Glomerular visceral epithelial cell (primary cell): ENCODE data around the gene TEAD1.
A peak's percentile ranks its signal among the peaks of the same experiment; 100 is the strongest.

Source experiments
- DNase-seq: peaks from one replicate; pipeline ENCODE4 v3.0.0-alpha.2; 2016; ENCODE audit errors: extremely low spot score

Gene TEAD1

DNA sequence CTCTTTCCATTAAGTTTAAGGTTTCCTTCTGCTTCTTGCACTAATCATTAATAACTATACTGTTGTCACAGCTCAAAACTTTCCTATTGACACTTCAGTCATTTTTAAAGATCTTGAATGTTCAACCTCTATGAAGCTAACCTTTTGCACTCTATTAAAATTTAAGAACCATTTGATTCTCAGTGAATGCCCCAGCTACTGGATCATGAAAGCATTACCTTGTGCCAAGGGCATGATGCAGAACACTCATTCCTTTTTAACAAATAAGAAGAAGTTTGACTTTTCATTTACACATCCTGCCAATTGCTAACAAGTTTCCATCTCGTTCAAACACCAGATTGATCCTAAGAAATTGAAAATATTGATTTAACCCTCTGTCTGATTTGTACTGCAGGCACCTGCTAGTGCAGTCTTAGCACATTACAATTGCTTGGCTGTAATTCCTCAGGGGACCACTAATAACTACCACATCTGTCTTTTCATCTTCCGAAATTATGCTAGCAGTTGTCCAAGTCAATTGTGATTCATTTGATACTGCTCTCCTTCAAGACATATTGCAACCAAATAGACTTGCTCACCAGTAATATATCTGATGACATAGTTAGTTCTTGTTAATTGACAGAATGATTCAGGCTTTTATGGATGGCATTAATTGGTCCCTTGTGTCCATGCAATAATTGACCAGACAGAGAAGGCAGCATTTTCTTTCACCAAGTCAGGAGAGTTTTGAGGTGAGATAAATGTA is 158.4 kb downstream of the TEAD1 start:
- no peak for DNase-seq

DNA sequence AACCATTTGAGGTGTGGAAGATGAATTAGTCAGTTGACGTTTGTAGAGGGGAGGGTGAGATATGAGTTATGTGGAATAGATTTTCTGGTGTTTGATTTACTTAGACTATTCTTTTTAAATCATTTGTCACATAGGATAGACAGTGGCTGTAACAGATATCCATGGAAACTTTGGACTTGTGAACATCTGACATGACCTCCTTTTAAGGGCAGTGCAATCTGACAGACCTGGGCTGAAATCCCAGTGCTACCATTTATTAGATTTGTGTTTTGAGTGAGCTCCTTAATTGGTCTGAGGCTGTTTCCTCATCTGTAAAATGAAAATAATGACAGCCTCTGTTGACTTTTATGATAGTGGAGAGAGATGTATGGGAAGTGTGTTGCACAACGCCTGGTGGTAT is 159.9 kb downstream of the TEAD1 start:
- DNase-seq, result no peak

DNA sequence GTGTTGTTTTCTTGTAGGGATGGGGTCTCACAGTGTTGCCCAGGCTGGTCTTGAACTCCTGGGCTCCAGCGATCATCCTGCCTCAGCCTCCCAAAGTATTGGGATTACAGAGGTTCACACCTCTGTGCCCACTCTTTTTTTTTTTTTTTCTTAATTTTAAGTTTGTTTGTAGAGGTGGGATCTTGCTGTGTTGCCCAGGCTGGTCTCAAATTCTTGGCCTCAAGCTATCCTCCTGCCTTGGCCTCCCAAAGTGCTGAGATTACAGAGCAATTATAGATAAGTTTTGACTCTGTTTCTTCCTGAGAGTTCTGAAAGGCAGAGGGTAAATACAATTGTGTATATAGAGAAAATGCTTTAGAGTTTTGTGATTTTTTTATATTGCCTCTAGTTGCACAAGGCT is 160.4 kb downstream of the TEAD1 start:
- DNase-seq, result no peak

DNA sequence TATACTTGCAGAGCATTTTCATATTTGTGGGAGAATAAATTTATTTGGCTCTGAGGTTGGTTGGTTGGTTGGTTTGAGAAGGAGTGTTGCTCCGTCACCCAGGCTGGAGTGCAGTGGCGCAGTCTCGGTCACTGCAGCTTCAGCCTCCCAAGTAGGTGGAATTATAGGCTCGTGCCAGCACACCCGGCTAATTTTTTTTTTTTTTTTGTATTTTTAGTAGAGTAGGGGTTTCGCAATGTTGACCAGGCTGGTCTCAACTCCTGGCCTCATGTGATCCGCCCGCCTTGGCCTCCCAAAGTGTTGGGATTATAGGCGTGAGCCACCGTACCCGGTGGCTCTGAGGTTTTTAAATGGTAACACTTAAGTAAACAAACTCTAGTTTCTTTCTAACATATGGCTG is 161.1 kb downstream of the TEAD1 start:
- DNase-seq, result no peak

DNA sequence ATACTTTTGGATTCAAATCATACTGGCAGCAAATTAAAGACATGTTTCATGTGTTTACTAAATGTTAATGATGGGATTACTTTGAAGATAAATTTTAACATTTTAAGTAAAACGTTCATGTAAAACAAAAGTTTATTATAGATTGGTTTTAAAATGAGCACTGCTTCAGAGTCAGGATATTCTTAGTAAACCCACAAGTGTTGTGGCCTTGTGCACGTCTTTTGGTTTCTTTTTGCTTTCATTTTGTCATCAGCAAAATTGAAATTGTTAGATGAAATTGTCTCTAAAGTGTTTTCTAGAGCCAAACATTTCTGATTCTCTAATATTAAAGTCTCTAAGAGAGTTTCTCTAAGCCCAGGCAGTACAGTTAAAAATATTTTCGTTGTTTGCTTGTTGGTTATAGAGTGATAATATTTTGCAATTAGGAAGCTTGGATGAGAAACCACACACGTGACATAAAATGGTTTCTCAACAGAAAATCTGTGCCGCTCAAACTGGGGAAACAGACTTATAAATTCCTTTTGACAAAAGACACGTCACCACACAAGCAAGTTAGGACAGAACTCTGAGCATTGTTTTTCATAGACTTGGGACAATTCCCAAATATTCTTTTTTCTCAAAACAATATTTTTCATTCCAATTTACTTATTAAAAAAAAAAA is 164.4 kb downstream of the TEAD1 start:
- DNase-seq, result no peak

DNA sequence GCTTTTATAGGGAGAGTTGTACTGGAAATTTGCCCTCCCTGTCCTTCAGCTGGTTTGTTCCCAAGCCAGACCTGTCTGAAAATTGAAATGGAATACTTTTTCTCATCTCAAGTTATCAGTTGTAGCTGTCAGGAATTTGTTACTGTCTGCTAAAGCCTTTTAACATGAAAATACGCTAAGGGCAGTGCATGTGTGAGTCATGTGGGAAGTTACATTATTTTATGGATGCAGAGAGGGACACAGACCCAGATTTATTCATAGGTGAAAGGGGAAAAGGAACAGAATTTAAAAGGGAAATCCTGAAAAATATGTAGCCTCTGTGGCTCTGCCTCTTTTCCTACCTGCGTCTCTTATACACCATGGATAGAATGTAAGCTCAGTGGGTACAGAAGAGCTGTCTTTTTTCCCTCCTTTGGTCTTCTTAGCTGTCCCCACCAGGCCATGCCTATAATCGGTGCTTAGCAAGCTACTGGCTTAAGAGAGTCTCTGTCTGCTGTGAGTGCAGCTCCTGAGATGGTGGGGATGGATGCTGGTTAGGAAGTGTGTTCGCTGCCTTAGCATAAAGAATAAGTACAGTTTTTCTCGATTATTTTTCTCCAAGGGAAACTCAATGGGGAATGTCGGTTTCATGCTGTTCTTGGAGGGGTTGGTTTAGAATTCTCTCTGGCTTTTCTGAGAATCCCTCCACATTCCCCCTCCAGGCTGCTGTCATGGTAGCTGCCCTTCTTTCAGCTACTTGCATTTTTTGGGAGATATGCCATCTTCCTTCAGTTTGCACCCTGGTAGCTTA is 166.8 kb downstream of the TEAD1 start:
- DNase-seq, result no peak

DNA sequence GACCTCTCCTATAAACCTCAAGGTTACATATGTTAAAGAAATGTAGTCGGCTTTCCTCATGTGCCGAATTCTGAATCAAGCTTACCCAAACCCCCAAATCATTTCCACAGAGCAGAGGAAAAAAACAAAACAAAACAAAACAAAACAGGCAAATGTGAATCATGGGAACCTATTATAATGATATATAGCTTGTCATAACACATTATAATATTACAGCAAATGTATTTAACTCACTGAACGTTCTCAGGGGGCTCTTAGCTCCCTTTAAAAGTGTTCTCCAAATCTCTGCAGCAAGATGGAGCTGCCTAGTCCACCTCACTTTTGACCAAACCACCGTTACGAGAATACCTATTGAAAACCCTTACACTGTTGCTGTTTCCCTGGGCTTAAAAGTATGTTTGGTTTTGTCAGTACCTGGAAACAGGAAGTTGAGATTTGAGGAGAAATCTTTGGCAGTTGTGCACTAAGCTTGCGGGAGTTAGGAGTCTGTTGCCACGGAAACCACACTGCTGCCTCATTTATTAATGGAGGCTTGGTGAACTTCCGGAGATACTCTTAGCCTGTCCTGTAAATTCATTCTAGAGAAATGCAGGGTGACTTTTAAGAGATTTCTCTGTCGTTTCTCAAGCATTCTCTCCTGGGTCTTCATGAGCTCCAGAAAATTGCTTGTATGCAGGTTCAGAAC is 167.9 kb downstream of the TEAD1 start:
- peak; percentile 70 for DNase-seq

DNA sequence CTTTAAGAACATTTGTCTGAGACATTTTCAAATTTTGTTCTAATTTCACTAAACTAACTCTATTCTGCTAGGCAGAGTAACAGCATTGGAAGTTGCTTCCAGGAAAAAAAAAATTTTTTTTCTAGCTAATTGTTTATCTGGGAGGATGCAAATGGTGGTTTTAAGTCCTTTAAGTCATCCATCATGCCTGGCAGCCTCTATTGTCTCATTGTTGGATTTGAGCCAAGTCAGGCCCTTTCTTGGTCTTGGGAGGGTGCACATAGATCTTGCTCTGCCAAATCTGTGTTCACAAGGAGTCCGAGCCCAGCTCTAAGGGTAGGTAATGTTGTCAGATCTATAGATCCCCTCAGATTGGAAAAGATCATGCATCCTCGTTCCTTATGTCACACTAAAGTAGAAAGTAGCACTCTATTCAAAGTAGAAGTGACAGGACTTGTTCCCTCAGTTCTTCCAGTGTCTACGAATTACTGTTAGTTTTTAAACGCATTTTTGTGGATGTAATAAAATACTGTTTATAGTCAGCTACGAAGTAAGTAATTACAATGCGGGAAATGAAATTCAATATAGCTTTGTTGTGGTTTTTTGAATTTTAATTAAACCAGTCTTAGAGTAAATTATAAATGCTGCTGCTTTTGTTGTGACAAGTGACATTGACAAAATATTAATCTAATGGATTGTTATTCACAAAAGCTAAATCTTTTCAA is 168.9 kb downstream of the TEAD1 start:
- peak; percentile 71 for DNase-seq

DNA sequence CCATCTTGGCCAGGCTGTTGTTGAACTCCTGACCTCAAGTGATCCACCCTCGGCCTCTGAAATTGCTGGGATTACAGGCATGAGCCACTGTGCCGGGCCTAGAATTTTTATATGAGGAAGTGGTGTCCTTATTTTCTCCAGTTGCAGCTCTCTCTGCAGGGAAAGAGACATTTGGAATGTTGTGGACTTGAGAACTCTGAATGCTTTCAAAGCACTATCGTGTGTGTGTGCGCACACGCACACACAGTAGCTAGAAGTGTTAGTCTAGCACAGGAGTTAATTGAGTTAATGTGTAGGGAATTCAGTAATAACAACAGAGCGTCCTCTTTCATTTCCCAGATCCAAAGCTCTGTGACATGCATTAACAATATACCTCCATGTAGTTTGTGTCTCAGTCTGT is 170.9 kb downstream of the TEAD1 start:
- DNase-seq, result peak; percentile 28

DNA sequence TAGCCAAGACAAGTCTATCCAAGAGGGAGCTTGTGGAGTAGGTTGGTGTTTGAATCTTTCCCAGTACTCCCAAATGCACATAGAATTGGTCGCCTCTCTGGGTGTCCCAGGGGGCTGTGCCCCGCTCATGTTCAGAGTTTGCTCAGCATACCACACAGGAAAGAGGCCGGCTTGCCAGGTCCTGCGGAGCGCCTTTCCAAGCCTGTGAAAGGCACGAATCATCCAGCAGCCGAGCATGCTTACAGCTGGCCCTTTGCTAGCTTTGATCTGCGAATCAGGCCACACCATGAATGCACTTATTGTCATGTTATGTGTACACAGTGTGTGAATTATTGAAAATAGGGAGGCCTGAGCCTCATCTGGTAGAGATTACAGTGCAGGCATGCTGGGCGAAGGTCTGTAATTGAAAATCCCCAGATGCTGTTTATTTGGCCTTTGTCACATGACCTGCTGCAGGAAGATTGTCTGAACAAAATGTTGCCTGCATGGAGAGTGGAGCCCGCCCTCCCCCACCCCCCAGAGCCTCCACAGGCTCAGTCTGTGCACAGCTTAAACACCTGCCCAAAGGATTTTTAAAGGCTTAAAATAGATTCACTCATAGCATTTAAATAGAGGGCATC is 171.6 kb downstream of the TEAD1 start:
- no peak for DNase-seq

DNA sequence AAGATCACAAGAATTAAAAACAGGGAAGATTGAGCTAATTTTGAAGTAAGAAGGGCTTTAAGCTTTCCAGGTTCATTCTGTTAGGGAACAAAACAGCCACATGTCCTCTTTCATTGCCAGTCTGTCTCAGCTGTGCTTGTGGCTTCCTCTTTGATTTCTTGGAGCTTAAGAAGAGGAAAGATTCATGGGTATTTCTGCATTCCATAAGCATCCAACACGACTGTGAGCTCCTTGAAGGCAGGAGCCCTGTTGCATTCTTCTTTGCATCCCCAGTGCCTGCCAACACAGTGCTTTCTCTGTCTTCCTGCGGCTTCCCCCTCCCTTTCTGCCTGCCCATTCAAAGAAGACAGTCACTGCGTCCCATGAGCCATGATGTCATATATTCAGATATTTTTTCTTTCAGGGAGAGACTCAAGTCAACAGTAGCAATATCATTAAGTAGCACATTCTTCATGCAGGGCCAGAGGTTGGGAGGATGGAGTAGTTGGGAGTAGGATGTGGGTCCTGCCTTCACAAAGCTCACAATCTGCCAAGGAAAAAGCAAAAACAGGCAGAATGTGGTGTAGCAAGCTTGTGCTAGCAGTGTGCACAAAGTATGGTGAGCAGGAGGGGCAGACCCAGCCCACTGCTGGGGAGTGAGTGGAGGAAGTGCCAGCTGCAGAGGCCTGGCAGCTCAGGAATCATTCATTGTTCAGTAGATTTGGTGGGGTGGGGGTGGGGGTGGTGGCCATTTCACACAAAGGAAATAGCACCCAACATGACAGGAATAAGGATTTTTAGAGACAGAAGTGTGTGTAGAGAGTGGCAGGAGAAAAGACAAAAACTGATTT is 172.8 kb downstream of the TEAD1 start:
- DNase-seq, result no peak

DNA sequence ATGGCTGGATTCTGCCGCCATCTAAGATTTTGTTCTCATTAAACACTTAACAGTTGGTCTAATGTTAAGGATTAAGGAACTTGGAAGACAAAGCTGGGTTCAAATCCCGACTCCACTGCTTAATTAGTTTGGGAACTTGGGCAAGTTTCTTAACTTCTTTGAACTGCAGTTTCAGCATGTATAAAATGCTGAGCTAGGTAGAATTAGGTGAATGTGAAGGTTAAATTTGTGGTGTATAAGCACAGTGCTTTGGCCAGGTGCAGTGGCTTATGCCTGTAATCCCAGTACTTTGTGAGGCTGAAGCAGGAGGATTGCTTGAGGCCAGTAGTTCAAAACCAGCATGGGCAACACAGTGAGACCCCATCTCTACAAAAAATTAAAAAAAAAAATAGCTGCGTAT is 174.2 kb downstream of the TEAD1 start:
- no peak for DNase-seq

DNA sequence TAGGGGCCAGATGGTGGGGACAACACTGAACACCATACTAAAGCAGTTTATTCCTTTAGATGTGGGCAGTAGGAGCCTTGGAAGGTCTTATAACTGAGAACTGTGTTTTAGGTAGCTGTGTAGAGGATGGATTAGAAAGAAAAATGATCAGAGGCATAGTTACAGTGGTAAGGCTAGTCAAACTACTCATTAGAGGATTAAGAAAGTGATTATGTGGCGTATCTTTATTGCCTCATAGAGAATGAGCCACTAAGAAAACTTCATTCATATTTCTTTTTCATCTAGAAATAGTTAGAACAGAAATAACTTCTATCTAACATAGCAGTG is 179.1 kb downstream of the TEAD1 start:
- no peak for DNase-seq

DNA sequence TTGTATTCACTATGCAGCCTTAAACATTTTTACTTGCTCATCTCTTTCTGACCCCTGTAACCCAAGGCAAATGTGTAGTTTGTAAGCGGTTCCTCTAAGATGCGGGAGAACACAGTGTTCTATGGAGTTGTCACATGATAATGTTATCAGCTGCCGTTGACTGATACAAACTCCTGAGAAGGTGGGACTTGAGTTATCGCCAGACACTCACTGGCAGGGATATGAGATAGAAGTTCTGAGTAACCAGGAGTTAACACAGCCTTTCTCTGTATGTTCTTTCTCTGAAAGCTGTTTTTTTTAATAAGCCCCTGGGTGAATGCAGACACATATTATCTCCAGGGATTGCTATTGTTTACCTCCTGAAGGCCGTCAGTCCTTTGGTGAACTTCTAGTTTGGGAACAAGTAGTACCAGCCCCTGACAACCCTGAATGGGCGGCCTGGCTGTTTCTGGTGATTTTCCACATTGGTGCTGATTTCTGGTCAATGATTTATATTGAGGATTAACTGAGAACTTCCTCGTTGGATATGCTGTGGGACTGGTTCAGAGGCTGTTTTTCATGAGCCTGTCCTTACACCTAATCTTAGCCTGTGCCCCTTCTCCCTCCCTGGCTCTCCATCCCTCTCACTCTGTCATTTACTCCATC is 179.6 kb downstream of the TEAD1 start:
- DNase-seq, result no peak

DNA sequence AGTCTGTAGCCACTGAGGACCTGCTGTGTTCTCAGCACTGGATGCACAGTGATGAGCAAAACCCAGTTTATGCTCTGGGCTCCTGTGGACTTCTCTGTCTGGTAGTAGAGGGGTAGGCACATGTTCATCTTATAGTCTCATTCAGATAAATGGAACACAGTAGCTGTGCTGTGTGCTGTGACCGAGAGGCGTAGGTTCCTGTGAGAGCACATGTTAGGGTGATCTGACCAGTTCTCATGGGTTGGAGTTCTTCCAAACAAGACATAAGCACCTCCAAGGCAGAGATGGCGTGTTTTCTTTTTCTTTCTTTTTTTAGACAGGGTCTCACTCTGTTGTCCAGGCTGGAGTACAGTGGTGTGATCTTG is 180.1 kb downstream of the TEAD1 start:
- DNase-seq, result no peak

DNA sequence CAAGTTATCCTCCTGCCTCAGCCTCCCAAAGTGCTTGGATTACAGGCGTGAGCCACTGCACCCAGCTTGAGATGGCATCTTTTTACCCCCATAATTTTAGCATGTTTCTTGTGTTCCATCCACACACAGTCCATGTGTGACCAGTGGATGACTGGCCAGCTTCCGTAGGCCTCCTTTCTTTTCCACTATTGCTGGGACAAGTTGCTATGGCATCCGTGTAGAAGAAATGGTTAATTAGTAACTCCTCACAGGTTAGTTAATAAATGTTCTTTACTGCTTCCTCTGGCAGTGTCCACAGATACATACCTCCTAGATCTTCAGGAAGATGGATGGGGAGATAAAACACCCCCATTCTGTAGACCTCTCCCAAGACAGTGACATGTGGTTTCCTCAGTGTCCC is 180.6 kb downstream of the TEAD1 start:
- peak; percentile 80 for DNase-seq

DNA sequence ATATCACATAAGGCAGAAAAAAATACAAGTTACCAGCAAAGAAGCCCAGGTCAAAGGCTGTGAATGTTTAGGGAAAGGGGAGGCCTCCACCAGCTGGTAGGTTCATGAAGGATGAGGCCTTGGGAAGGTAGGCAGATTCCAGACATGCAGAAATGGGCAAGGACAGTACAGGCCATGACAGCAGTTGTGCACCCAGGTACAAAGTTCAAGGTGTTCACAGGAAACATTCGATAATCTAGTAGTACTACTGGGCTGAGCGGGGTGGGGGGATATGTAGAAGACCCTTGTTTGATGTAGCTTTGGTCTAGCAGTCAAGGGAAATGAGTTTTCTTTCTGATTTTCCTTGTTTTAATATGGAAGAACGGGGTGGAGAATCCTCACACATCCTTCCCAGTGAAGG is 182.1 kb downstream of the TEAD1 start:
- no peak for DNase-seq

DNA sequence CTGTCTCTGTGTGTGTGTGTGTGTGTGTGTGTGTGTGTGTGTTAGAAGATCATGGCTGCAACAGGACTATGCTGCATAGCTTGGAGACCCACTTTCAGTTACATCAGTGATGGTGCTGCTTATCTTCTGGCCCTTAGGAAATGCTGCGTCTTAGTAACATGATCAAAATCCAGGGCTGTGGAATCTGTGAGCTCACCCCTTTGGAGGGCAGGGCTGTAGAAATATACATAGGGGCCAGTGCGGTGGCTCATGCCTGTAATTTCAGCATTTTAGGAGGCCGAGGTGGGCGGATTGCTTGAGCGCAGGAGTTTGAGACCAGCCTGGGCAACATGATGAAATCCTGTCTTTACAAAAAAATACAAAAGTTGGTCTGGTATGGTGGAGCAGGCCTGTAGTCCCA is 183.4 kb downstream of the TEAD1 start:
- DNase-seq, result no peak

DNA sequence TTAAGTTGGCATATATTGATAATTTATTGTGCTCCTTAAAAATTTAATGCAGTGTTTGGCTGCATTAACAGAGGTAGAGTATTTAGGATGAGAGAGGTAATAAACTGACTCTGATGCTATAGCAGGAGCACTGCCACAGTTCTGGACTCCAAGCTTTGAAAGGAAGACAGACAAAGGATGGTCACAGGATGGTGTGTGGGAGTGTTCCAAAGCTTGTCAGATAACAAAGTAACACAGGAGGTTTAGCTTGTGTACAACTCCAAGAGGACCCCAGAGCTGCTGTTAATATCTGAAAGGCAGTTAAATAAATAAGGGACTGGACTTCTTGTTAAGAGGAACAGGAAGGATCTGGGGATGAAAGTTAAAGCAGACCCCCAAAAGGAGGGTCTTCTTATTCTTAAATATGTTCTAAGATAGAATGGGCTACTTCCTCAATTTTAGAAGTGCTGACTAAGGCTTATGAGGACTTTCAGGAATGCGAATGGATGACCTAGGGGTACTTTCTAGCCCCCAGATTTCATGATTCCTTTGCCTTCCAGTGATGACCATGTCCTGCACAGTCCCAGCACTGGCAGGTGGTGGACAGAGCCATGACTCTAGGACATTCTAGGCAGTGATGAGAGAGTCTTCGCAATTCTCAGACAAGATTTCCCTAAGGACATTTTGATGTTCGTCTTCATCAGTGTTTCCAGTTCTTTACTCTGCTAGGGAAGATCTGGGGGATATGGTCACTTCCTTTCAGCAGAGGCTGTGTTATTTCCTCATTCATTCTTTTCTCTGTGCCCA is 185.8 kb downstream of the TEAD1 start:
- no peak for DNase-seq
